ENCODE data around the gene AMY2B. TPM values are rescaled to one million over a fixed set of nuclear protein-coding genes. Genes with fewer than 3 reads are reported as not detected.
"Not testable (repeated sequence)": the region's sequence is repeated elsewhere in the genome, so short reads cannot be mapped to it uniquely, and the experiment has no call there.

The AMY2B gene
- total RNA-seq (10 to 100 TPM; 29.3 to 39.4 TPM), total RNA-seq (19.9 to 28.5 reads per million in 2 donors)

DNA sequence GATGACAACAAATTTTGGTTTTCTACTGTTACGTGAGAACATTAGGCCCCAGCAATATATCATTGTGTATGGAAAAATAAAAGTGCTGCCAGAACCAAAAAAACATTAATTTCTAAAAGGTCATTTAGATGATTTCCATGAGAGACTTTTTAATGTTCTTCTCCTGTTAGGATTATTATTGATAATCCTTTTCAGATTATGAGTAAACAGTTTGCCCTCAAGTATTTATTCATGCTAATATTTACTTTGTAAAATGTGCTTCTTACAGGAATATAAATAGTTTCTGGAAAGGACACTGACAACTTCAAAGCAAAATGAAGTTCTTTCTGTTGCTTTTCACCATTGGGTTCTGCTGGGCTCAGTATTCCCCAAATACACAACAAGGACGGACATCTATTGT is at the start of gene AMY2B:
Gene AMY2B (plus strand): TSS at position 301 of the 400 bp plus-strand sequence. CDS start 14 bp downstream, at position 315.
- not testable (repeated sequence) for H3K36me3 Mint-ChIP-seq (ENCODE audit: low read depth)

DNA sequence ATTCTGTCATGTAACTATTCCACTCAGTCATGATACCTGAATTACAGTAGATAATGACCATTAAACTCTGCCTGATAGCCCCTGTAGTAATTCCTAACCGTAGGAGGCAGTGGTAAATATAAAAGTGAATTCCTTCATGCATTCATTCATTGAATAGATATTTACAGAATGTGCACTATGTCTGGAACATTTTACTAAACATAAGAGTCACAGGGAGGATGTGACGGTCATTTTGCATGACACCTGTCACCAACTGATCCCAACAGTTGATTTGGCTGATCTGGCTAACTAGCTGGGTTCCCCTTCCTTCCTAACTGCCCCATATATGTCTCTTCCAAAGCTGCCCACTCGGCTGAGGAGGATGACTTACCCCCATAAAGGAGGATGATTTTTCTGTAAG is 48.0 kb upstream of the AMY2B start:
- Mint-ChIP-seq H3K27me3 (no peaks in the 10 kb centered on the region), H3K4me3 (no peak overlapping the region), H3K27ac (no peak overlapping the region), H3K4me1 (peaks cover 28% of the 10 kb centered on the region), H3K36me3 (ENCODE audit: low read depth) (peaks cover 5% of the 10 kb centered on the region)
- DNase-seq (no peak), ATAC-seq (no peak)
- no peaks in the 10 kb centered on the region for H3K9me3 ChIP-seq (ENCODE audit: control insufficient read depth, low read length, poor library complexity, severe bottlenecking)

More for the DNA sequence above, at the start of gene AMY2B:
- H3K27me3 Mint-ChIP-seq; H3K27ac Mint-ChIP-seq; H3K9me3 ChIP-seq (ENCODE audit: control insufficient read depth, low read length, poor library complexity, severe bottlenecking); H3K4me3 Mint-ChIP-seq; ATAC-seq; H3K4me1 Mint-ChIP-seq; DNase-seq: not testable (repeated sequence)

DNA sequence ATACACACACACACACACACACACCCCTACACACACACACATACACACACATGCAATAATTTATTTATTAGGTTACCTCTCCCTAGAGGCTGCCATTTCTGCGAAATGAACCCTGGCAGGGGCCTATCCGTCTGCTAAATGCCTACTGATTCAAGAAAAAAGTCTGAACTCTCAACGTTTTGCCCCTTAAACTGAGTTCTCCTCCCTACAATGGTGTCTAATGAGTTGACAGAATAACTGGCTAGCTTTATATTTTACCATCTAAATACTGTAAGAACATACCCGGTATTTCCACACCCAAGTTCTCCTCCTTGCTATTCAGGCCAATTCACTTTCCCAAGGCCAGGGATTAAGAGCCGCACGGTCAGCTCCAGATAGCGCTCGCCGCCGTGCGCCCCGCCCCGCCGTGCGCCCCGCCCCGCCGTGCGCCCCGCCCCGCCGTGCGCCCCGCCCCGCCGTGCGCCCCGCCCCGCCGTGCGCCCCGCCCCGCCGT is 46.2 kb upstream of the AMY2B start:
- Mint-ChIP-seq H3K36me3 (ENCODE audit: low read depth) (peaks cover 12% of the 10 kb centered on the region), H3K4me1 (peaks cover 43% of the 10 kb centered on the region), H3K4me3 (peak overlapping the region; percentile 81), H3K27ac (peak overlapping the region; percentile 99), H3K27me3 (no peaks in the 10 kb centered on the region)
- ATAC-seq (peak; percentile 20), DNase-seq (no peak)
- no peaks in the 10 kb centered on the region for H3K9me3 ChIP-seq (ENCODE audit: control insufficient read depth, low read length, poor library complexity, severe bottlenecking)

DNA sequence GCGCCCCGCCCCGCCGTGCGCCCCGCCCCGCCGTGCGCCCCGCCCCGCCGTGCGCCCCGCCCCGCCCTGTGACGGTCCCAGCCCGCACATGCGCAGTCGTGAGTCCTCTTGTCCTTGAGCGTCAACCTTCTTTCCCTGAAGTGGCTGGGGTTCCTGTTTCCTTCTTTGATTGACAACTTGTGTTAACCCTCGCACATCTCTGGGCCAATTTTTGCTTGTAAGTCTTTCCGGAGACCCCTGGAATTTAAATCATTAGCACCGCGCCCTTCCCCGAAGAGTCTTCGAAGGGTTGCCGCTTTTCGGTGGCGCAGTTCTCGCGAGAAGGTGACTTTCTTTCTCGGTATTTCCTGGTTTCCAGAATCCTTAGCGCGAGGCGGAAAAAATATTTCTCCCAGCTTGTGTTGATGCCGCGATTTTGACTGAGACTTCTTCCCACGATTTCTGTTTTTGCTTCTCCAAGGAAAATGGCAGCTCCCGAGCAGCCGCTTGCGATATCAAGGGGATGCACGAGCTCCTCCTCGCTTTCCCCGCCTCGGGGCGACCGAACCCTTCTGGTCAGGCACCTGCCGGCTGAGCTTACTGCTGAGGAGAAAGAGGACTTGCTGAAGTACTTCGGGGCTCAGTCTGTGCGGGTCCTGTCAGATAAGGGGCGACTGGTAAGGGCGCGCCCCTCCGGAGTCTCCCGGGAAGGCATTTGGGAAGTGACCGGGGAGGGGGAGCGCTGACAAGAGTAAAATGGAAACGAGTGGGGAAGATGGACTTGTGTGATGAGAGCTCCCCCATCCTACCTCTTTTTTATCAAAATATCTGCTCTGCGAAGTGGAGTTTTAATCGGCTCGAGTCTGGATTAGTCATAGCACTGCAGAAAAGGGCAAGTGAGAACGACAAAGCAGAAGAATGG is 45.5 kb upstream of the AMY2B start, which contains the start of gene RNPC3:
Gene RNPC3 (plus strand): TSS at position 93 of the 901 bp plus-strand sequence. CDS start 372 bp downstream, at position 465.
- Mint-ChIP-seq H3K4me1 (peaks cover 47% of the 10 kb centered on the region), H3K4me3 (peak within 1 kb of the TSS; percentile 99), H3K27ac (peak within 1 kb of the TSS; percentile 99), H3K36me3 (ENCODE audit: low read depth) (peaks cover 12% of the 10 kb centered on the region), H3K27me3 (no peaks in the 10 kb centered on the region)
- ATAC-seq: peak; percentile 82
- no peaks in the 10 kb centered on the region for H3K9me3 ChIP-seq (ENCODE audit: control insufficient read depth, low read length, poor library complexity, severe bottlenecking)
- peak; percentile 78 to 84 (median 79) for DNase-seq

DNA sequence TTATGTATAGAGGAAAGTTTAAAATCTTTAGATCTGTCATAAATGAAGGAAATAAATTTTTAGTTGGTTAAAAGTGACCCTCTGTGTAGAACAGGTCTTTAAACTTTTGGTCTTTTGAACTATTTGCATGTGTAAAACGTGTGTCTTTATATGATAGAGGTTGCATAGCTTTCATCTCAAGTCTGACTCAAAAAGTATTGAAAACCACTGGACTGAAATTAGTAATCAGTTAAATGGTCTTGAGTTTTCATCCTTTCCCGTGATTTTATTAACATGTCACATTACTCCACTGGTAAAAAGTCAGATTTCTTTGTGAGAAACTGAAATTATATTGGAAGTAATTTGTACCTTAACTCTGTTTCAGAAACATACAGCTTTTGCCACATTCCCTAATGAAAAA is 44.1 kb upstream of the AMY2B start:
- no peak for ATAC-seq
- DNase-seq: no peak
- peaks cover 21% of the 10 kb centered on the region for H3K36me3 Mint-ChIP-seq (ENCODE audit: low read depth)
- no peaks in the 10 kb centered on the region for H3K27me3 Mint-ChIP-seq
- no peaks in the 10 kb centered on the region for H3K9me3 ChIP-seq (ENCODE audit: control insufficient read depth, low read length, poor library complexity, severe bottlenecking)
- peak overlapping the region; percentile 99 for H3K27ac Mint-ChIP-seq
- H3K4me1 Mint-ChIP-seq: peaks cover 59% of the 10 kb centered on the region
- peak overlapping the region; percentile 74 for H3K4me3 Mint-ChIP-seq

DNA sequence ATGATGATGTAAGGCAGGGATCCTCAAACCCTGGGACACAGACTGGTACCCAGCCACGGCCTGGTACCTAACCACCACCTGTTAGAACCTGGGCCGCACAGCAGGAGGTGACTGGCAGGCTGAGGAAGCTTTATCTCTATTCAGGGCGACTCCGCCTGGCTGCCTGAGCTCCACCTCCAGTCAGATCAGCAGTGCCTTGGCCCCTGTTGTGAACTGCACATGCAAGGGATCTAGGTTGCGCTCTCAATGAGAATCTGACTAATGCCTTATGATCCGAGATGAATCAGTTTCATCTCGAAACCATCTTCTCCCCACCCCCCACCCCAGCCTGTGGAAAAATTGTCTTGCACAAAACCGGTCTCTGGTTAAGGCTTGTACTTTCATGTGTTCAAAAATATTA is 41.6 kb upstream of the AMY2B start:
- peaks cover 66% of the 10 kb centered on the region for H3K4me1 Mint-ChIP-seq
- H3K27me3 Mint-ChIP-seq: no peaks in the 10 kb centered on the region
- H3K36me3 Mint-ChIP-seq (ENCODE audit: low read depth): peaks cover 27% of the 10 kb centered on the region
- DNase-seq (peak in 2 of 3 donors; percentile 7 to 10), ATAC-seq (peak; percentile 40)
- no peak overlapping the region for H3K4me3 Mint-ChIP-seq
- H3K27ac Mint-ChIP-seq: peak overlapping the region; percentile 75
- H3K9me3 ChIP-seq (ENCODE audit: control insufficient read depth, low read length, poor library complexity, severe bottlenecking): no peaks in the 10 kb centered on the region

DNA sequence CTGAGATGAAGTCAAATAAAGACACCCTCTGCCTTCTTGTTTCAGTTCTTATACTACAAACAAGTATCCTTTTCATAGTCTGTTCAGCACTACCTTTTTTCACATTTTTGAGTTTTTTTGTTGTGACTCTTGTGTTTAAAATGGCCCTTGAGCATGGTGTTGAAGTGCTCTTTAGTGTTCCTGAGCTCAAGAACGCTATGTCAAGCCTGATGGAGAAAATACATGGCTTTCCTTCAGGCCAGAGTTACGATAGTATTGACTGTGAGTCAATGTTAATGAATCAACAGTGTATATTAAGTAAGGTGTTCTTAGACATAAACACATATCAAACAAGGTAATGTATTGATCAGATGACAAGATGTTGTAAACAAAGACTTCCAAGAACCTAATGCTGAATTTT is 33.2 kb upstream of the AMY2B start:
- Mint-ChIP-seq H3K4me3 (no peak overlapping the region), H3K4me1 (peaks cover 7% of the 10 kb centered on the region), H3K27ac (no peak overlapping the region), H3K36me3 (ENCODE audit: low read depth) (peaks cover 3% of the 10 kb centered on the region), H3K27me3 (no peaks in the 10 kb centered on the region)
- no peak for DNase-seq
- H3K9me3 ChIP-seq (ENCODE audit: control insufficient read depth, low read length, poor library complexity, severe bottlenecking): no peaks in the 10 kb centered on the region
- ATAC-seq: no peak

DNA sequence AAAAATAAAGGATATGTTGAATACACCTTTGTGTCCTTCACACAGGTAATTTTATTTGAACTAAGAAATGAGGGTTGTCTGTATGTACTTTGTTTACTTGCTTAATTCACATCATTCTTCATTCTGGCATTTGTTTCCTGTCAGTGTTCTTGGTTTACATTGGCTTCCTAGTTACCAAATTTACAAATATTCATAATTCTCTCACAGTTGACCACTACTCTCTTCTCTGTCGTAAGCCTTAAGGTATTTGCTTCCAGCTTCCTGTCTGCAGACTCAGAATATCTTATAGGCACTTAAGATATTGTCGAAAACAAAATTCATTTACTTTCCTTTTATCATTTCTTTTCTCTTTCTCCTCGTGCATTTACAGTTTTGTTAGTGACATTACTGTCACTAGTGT is 30.0 kb upstream of the AMY2B start:
- no peak for ATAC-seq

DNA sequence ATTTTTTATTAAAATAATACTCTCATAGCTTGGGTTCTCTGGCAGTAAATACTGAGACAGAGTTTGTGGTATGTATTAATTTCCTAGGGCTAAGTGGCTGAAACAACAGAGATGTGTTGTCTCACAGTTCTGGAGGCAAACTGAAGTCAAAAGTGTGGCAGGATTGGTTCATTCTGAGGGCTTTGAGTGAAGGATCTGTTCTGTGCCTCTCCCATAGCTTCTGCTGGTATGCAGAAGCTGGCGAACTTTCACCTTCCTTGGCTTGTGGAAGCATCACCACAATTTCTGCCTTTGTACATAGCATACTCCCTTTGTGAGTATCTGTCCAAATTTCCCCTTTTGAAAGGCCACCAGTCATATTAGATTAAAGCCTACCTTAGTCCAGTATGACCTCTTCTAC is 24.9 kb upstream of the AMY2B start:
- peaks cover 14% of the 10 kb centered on the region for H3K36me3 Mint-ChIP-seq (ENCODE audit: low read depth)
- no peak for ATAC-seq

More for the DNA sequence above, 30.0 kb upstream of the AMY2B start:
- Mint-ChIP-seq H3K4me1 (peaks cover 3% of the 10 kb centered on the region), H3K36me3 (ENCODE audit: low read depth) (peaks cover 6% of the 10 kb centered on the region), H3K27me3 (no peaks in the 10 kb centered on the region), H3K27ac (peak overlapping the region; percentile 24), H3K4me3 (no peak overlapping the region)
- H3K9me3 ChIP-seq (ENCODE audit: control insufficient read depth, low read length, poor library complexity, severe bottlenecking): no peaks in the 10 kb centered on the region
- no peak for DNase-seq

DNA sequence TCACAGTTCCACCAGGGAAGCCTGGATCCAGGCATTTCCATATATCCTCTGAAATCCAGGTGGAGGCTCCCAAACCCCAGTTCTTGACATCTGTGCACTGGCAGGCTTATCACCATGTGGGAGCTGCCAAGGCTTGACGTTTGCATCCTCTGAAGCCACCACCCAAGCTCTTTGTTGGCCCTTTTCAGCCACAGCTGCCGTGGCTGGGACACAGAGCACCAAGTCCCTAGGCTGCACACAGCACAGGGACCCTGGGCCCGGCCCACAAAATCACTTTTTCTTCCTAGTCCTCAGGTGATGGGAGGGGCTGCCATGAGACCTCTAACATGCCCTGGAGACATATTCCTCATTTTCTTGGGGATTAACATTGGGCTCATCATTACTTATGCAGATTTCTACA is 23.5 kb upstream of the AMY2B start:
- peaks cover 15% of the 10 kb centered on the region for H3K36me3 Mint-ChIP-seq (ENCODE audit: low read depth)
- DNase-seq (no peak), ATAC-seq (no peak)
- no peaks in the 10 kb centered on the region for H3K4me1 Mint-ChIP-seq
- H3K9me3 ChIP-seq (ENCODE audit: control insufficient read depth, low read length, poor library complexity, severe bottlenecking): no peaks in the 10 kb centered on the region
- H3K27ac Mint-ChIP-seq: peak overlapping the region; percentile 6
- no peaks in the 10 kb centered on the region for H3K27me3 Mint-ChIP-seq
- H3K4me3 Mint-ChIP-seq: no peak overlapping the region

More for the DNA sequence above, 24.9 kb upstream of the AMY2B start:
- H3K4me3 Mint-ChIP-seq: no peak overlapping the region
- H3K4me1 Mint-ChIP-seq: peaks cover 2% of the 10 kb centered on the region
- H3K9me3 ChIP-seq (ENCODE audit: control insufficient read depth, low read length, poor library complexity, severe bottlenecking): no peaks in the 10 kb centered on the region
- no peak overlapping the region for H3K27ac Mint-ChIP-seq
- H3K27me3 Mint-ChIP-seq: no peaks in the 10 kb centered on the region
- no peak for DNase-seq

DNA sequence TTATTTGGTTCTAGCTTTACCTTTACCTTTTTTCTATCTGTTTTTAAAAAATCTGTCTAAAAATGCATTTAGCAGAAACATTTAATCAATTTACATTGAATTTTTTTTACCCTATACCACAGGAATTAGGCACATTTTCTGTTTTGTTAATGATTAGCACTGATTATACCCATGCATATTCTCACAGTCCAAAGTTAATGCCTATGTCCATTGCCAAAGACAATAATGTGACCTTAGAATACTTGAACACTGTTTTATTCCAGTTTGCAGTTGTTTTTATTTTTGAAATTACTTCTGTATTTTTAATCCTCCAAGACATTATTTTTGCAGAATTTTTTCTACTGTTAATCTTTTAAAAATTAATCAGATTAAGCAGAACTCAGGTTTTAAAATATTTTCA is 11.0 kb upstream of the AMY2B start:
- Mint-ChIP-seq H3K27ac (no peak overlapping the region), H3K4me1 (peaks cover 3% of the 10 kb centered on the region), H3K27me3 (no peaks in the 10 kb centered on the region), H3K36me3 (ENCODE audit: low read depth) (peaks cover 10% of the 10 kb centered on the region), H3K4me3 (no peak overlapping the region)
- ATAC-seq (no peak), DNase-seq (no peak)
- H3K9me3 ChIP-seq (ENCODE audit: control insufficient read depth, low read length, poor library complexity, severe bottlenecking): no peaks in the 10 kb centered on the region

DNA sequence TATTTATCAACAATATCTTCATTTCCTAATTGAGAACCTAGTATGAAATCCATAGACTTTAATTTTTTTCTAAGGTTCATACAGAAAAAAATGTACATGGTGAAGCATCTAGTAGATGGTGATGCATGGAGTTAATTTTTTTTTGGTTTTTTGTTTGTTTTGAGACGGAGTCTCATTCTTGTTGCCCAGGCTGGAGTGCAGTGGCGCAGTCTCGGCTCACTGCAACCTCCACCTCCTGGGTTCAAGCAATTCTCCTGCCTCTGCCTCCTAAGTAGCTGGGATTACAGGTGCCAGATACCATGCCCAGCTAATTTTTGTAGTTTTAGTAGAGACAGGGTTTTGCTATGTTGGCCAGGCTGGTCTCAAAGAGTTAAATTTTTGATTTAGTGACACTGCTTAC is 10.3 kb upstream of the AMY2B start:
- H3K4me3 Mint-ChIP-seq; H3K36me3 Mint-ChIP-seq (ENCODE audit: low read depth); H3K9me3 ChIP-seq (ENCODE audit: control insufficient read depth, low read length, poor library complexity, severe bottlenecking); H3K27me3 Mint-ChIP-seq; DNase-seq; ATAC-seq; H3K4me1 Mint-ChIP-seq: not testable (repeated sequence)
- peak overlapping the region; percentile 79 for H3K27ac Mint-ChIP-seq

DNA sequence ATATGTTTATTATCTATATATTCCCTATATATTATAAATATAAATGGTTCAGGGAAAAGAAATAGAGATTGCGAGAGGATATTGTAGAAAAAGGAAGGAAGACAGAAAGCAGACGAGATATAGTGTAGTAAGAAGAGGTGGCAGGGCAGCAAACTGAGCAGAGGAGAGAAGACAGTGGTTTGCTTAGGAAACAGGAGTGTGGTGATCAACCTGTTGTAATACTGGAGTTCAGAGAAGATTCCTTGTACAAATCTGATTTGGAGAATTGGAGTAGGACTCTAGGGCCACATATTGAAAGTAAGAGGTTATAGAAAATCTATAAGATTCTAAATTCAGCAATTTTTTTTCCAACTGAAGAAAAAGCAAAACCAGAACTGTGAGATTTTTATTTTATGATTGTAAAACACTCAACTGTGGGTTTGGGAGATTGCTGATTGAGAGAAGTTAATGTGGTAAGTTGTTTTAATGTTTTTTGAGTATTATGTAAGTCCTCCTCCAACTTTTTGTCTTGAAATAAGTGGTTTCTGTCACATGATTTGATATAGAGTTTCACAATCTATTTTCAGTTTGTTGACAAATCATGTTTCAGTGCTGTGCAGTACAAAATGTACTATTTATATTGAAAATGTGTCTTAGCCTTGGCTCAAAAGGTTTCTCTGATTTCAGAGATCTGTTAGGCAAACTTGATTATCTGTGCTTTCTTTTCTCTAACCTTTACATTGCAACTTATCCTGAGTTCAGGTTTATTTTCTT is 9.6 kb upstream of the AMY2B start:
- H3K4me1 Mint-ChIP-seq: peaks cover 3% of the 10 kb centered on the region
- H3K27me3 Mint-ChIP-seq: no peaks in the 10 kb centered on the region
- DNase-seq (no peak), ATAC-seq (no peak)
- no peak overlapping the region for H3K4me3 Mint-ChIP-seq
- H3K9me3 ChIP-seq (ENCODE audit: control insufficient read depth, low read length, poor library complexity, severe bottlenecking): no peaks in the 10 kb centered on the region
- H3K27ac Mint-ChIP-seq: peak overlapping the region; percentile 79
- peaks cover 3% of the 10 kb centered on the region for H3K36me3 Mint-ChIP-seq (ENCODE audit: low read depth)
